Fibroblast of skin of abdomen (primary cell): ENCODE results near the gene LRRC7.
"Not testable (repeated sequence)": the region's sequence is repeated elsewhere in the genome, so short reads cannot be mapped to it uniquely, and the experiment has no call there.

ENCODE experiments used
- DNase-seq: peaks from one replicate; pipeline ENCODE4 v3.0.0-alpha.2; 2013

LRRC7 gene

DNA sequence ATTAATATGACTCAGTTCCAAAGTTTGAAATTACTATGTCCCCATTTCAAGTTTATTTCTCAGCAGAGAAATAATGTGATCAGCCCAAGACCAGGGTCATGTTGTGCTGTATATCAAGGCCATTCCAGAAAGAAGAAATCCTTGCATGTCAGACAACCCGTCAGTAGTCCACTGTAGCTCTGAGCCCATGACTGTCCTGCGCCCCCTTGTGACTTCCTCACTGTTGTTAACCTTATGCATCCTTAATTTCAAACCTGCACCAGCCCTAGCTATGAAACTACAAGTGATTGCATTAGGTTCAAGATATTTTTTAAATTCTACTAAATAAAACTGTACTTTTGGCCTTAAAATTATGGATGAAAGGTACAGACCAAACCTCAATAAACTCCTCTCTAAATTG, 133.0 kb downstream of the LRRC7 start:
- peak; percentile 31 for DNase-seq

- DNase-seq, result no peak
Measured at GRCh38 chr1:69702085-69702484, 134.4 kb downstream of the LRRC7 start.

DNA sequence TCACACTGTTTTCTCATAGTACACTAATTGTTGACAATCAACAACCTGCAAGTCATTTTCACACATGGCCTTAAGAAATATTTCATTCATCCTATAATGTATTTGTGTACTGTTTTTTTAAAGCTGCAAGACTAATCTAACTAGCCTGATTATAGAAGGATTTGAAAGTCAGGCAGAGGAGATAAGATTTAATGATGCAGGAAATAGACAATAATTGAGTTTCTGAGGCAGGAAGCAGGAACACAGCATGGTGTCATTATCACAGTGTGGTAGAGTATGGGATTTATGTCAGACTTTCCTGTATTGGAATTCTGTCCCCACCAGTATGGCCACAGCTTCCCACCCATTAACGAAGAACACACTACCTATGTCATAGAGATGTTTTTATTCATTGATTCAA, 138.8 kb downstream of the LRRC7 start:
- no peak for DNase-seq

- DNase-seq, result no peak
Measured at GRCh38 chr1:69707103-69707502, 139.4 kb downstream of the LRRC7 start.

- peak; percentile 2 for DNase-seq
Measured at GRCh38 chr1:69710484-69711189, 142.9 kb downstream of the LRRC7 start.

GRCh38 chr1:69711190-69711930, 143.6 kb downstream of the LRRC7 start:
- no peak for DNase-seq

GRCh38 chr1:69717834-69718233, 150.1 kb downstream of the LRRC7 start:
- DNase-seq, result not testable (repeated sequence)

GRCh38 chr1:69728206-69728605, 160.5 kb downstream of the LRRC7 start:
- DNase-seq, result no peak

DNA sequence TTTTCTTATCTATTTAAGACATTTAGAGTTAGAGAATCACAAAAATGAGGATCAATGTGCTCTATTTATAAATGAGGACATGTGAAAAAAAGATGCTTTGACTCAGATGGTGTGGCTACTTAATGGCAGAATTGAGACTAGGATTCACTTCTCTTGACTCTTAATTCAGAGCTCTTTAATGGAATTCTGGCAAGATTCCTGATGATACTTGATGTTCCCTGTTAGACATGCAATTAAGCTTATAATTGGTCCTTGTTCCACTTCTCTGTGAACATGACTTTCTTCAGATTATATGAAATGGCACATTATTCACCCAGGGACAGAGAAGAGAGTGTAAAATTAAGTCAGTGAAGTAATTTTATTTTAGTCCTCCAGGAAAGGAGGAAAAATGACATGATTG, 165.3 kb downstream of the LRRC7 start:
- DNase-seq, result no peak

DNA sequence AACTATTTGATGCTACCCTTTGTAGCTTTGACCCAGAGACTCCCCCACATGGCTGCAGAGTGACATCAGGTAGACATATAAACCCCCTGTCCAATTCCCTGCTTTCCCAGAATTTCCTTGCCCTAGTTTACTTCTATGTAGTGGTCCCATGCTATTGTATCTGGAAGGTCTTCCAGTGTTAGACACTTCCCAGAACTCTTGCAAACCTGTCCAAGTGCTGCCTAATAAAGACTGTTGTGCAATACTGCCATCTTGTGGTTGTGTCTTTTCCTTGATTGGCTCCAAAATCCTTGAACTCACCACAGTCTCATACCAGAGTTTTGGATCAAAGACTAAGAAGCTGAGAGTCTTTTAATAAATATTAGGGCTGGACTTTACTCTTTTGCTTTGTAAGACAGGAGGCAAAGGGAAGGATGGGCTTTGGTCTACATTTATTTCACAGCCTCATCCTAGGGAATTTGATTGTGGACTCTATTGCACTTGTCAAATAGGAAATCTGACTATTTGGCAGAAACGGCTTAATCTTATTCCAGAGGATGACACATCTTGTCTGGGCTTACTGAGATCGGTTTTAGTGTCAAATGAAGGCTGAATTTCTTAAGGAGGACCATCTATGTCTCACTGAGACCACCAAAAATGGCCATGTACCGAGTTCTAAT, 169.9 kb downstream of the LRRC7 start:
- DNase-seq, result peak; percentile 70

DNA sequence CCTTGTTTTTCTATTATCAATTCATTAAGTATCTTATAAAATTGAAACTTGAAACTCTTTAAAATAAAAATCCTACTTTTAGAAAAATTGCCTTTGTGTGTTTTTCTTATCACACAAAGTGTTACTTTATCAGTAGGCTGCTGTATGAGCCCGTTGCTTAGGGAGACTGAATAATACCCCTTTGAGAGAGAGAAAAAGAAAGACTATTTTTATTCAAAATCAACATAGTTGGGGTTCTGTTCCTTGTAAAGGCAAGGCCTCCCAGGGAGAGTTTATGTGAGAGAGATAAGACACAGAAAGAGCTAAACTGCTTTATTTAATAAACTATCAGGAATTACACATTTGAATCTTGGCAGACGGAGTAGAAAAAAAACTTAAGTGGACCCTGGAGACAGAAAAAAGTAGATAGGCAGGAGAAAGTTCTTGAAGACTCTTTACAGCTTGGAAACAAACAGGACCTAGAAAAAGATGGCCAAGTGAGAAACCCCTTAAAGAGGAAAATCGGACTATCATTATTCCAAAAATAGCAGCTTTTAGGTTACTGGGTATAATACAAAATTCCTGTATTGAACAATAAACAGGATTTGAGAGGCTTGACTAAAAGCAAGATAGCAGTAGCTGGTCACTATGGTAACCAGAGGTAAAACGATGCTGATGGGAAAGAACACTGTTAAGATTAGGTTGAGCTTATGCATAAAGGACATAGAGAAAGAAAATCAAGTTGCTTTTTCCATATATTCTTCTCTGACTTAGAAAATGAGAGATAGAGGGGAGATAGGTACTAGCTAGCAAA, 170.9 kb downstream of the LRRC7 start:
- no peak for DNase-seq

DNA sequence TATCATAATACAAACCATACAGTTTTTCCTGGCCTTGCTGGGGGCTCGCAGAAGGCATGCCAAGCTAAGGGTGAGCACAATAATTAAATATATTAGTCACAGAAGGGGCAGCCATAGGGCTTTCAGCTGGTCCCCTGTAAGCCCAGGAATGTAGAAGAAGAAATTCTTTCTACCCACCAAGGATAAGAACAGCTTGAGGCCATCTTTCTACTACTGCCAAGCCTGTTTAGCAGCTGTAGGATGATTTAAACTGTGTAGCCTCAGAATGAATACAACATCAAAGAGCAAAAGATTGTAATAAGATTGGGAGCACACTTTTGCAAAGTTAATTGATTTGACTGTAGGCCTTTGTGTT, 171.5 kb downstream of the LRRC7 start:
- DNase-seq, result peak; percentile 44

DNA sequence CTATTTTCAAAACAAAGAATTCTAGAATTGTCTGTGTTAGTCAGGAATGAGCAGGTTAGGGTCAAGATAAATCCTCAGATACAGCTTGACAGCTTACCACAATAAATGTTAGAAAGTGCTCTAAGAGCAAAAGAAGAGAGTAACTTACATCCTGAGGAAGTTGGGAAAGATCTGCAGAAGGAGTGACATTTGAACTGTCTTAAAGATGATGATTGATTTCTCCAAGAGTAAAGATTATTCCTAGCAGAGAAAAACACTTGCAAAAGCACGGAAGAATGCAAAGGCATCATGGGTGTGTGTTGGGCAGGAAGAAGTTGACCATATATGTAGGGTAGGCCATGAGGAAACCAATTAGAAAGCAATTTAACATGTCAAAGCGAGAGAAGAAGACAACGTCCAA, 175.4 kb downstream of the LRRC7 start:
- DNase-seq, result peak; percentile 5

DNA sequence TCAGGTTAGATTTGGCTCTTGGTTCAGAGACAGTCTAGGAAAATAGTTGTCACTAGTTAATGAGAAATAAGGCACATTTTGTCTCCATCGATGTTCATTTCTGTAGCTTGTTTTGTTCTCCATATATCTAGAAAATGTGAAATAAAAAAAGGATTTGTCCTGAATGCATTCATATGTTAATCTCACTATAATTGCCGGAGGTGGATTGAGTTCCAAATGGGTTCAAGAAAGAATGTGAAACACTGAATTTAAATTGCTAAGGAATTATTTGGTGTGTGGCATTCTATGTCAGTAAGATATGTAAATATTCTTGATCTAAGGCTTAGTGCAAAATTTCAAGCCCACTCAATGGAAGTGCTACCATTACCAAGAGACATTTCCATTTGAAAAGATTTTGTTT, 176.7 kb downstream of the LRRC7 start:
- DNase-seq, result no peak

DNA sequence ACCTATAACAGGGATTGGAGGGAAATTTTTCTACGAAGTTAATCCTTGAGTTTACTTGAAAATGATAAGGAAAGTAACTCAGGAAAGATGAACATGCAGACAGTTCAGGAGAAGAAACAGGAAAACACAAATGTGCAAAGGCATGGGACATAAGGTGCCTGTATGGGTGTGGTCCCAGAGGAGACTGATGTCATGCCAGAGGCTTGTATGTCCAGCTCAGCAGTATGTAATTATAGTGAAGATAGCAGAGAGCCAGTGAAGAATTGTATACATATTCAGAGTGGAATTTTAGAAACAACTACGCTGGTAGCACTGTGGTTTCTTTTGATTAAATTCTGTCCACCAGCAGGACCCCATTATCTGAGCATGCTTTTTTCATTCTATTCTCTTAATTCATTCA, 179.5 kb downstream of the LRRC7 start:
- DNase-seq, result no peak

DNA sequence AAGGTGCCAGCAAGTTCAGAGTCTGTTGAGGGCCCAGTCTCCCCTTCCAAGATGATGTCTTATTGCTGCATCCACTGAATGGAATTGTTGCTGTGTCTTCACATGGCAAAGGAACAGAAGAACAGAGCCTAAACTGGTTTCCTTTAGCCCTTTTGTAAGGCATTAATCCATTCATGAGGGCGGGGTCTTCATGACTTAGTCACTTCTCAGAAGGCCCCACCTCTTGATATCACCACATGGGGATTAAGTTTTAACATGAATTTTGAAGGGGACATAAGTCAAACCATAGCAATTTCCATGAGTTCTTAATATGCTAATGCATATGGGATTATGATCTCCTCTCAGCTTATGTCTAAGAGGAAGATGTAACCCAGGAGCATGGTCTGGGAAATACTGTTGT, 182.9 kb downstream of the LRRC7 start:
- no peak for DNase-seq

- DNase-seq, result peak; percentile 5
Measured at GRCh38 chr1:69752831-69753230, 185.1 kb downstream of the LRRC7 start.

DNA sequence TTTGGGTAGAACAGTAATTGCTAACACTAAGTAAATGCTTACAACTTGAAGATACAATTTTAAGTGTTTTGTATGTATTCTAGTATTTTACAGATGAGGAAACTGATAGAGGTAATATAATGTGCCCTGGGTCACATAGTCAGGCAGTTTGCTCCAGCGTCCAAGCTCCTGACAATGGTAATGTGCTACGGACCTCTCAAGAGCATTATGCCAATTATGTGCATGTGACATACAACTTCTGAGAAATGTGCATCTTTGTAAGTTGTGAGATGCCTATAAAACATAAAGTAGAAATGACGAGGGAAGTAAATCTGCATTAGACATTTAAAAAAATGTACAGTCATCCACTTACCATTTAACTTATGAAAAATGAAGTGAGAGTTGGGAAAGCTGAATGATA, 186.8 kb downstream of the LRRC7 start:
- no peak for DNase-seq

GRCh38 chr1:69755647-69756046, 187.9 kb downstream of the LRRC7 start:
- DNase-seq, result no peak

DNA sequence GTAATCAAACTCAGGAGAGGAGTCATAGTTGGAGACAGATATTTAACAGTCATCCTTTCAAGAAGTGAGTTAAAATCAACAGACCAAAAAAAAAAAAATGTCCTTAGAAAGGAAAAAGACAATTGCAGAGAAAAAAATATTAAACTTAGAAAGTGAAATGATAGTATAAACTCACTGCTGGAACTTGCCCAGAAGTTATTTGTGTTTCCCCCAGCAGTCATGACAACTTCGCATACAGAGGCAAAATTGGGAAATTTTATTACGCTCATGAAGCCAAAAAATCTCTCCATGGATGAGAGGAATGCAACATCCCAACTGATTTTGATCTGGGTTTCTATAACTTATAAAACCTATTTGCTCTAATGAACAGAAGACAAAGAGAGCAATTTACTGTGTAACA, 198.2 kb downstream of the LRRC7 start:
- DNase-seq, result no peak

- no peak for DNase-seq
Measured at GRCh38 chr1:69766431-69767180, 198.9 kb downstream of the LRRC7 start.

- DNase-seq, result no peak
Measured at GRCh38 chr1:69776555-69776954, 208.8 kb downstream of the LRRC7 start.
